Superior temporal gyrus (tissue), 1 donor: ENCODE measurements around the gene SLAIN2.

Source experiments
- DNase-seq: peaks from one replicate; pipeline ENCODE4 v3.0.0-alpha.2; 2016; ENCODE audit errors: extremely low spot score

Gene SLAIN2

GRCh38 chr4:48369771-48370170, 28.4 kb downstream of the SLAIN2 start:
- no peak for DNase-seq

- no peak for DNase-seq
Observed at GRCh38 chr4:48370260-48371134, 29.2 kb downstream of the SLAIN2 start.

- no peak for DNase-seq
Observed at GRCh38 chr4:48372272-48372671, 30.9 kb downstream of the SLAIN2 start.

- no peak for DNase-seq
Observed at GRCh38 chr4:48375651-48376304, 34.4 kb downstream of the SLAIN2 start.

- DNase-seq: no peak
Observed at GRCh38 chr4:48379587-48380180, 38.4 kb downstream of the SLAIN2 start.

GRCh38 chr4:48380583-48381167, 39.3 kb downstream of the SLAIN2 start:
- no peak for DNase-seq

GRCh38 chr4:48388525-48389154, 47.3 kb downstream of the SLAIN2 start:
- no peak for DNase-seq

- no peak for DNase-seq
Observed at GRCh38 chr4:48396043-48396442, 54.7 kb downstream of the SLAIN2 start.

GRCh38 chr4:48400416-48400815, 59.1 kb downstream of the SLAIN2 start:
- DNase-seq: no peak

- no peak for DNase-seq
Observed at GRCh38 chr4:48403358-48403757, 62.0 kb downstream of the SLAIN2 start.

GRCh38 chr4:48403779-48404178, 62.5 kb downstream of the SLAIN2 start:
- no peak for DNase-seq

GRCh38 chr4:48405924-48406323, 64.6 kb downstream of the SLAIN2 start:
- no peak for DNase-seq

GRCh38 chr4:48409203-48409602, 67.9 kb downstream of the SLAIN2 start:
- DNase-seq: no peak

- DNase-seq: no peak
Observed at GRCh38 chr4:48410812-48411211, 69.5 kb downstream of the SLAIN2 start.

- DNase-seq: no peak
Observed at GRCh38 chr4:48420144-48420543, 78.8 kb downstream of the SLAIN2 start.

GRCh38 chr4:48421101-48421500, 79.8 kb downstream of the SLAIN2 start:
- DNase-seq: no peak

- DNase-seq: no peak
Observed at GRCh38 chr4:48428926-48429325, 87.6 kb downstream of the SLAIN2 start.

- DNase-seq: no peak
Observed at GRCh38 chr4:48429709-48430474, 88.6 kb downstream of the SLAIN2 start.

- DNase-seq: no peak
Observed at GRCh38 chr4:48431401-48431800, 90.1 kb downstream of the SLAIN2 start.

GRCh38 chr4:48432017-48432416, 90.7 kb downstream of the SLAIN2 start:
- DNase-seq: no peak

GRCh38 chr4:48436318-48436717, 95.0 kb downstream of the SLAIN2 start:
- DNase-seq: no peak
